HG03039 (cell line): ENCODE measurements around the gene ACTRT2.

ENCODE experiments used
- ATAC-seq: cut with Tn5 transposase; IDR thresholded peaks from one replicate; pipeline ENCODE4 v1.9.1; 2021; ENCODE audit warnings: mild to moderate bottlenecking, moderate library complexity; ENCODE audit not compliant: unreplicated experiment

ACTRT2 gene

GRCh38 chr1:3029991-3030662 lies 8.9 kb downstream of the ACTRT2 start:
- no peak for ATAC-seq

GRCh38 chr1:3030663-3031381 lies 9.6 kb downstream of the ACTRT2 start:
- ATAC-seq, result no peak

- no peak for ATAC-seq
These were observed 10.3 kb downstream of the ACTRT2 start for GRCh38 chr1:3031401-3032221.

GRCh38 chr1:3032371-3033039 lies 11.2 kb downstream of the ACTRT2 start:
- no peak for ATAC-seq

- no peak for ATAC-seq
These were observed 11.9 kb downstream of the ACTRT2 start for GRCh38 chr1:3033040-3033789.

GRCh38 chr1:3033790-3034090 lies 12.5 kb downstream of the ACTRT2 start:
- no peak for ATAC-seq

DNA sequence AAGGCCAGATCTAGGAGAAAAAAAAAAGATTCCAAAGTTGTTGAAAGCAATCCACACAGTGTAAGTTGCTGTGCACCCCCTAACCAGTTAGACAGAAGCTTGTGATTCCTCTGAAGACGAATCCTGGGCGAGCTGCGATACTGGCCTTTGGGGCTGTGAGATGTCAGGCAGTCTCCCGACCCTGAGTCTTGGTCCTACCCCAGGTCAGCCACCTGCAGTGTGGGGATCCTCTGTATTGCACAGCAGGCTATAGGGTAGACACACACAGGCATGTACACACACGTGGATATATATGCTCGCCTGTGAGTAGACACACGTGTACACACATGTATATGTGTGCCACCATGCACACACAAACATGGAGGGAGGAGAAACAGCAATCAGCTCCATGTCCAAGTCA lies 12.9 kb downstream of the ACTRT2 start:
- no peak for ATAC-seq

- no peak for ATAC-seq
These were observed 13.7 kb downstream of the ACTRT2 start for GRCh38 chr1:3034728-3035562.

GRCh38 chr1:3035563-3036446 lies 14.5 kb downstream of the ACTRT2 start:
- ATAC-seq, result no peak

DNA sequence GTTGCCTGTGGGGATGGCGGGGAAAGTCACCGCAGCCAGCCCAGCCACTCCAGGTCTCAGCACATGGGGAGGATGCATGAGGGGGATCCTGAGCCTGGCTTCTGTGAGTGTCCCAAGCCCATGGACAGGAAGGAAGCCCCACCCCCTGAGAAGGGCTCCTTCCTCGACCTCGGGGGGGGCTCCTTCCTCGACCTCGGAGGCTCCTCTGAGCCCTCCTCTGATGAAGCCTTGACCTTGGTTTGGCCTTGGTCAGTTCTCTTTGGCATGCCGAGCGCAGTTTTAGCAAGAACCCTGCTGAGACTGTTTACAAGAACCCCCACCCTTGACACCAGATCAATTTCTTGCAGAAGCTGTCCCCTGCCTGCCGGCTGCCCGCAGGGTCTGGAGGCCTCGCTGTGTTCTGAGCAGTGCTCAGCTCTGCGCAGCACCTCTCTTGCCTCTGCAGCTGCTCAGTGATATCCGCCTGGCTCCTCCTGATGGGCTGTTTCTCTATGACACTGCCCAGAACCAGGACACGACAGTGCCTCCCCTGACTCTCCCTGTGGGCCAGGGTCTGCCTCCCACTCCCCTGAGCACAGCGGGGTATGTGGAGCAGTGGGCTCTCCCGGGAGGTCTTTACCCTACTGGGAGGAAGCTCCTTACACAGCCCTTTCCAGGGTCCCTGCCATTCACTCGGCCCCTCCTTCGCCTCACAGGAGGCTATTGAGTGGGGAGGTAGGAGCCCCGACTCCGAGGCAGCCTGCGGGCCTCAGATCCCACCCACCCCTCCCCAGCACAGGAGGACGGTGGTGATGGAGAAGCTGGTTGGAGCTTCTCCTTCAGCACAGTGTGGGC lies 15.4 kb downstream of the ACTRT2 start:
- no peak for ATAC-seq

GRCh38 chr1:3037281-3038040 lies 16.2 kb downstream of the ACTRT2 start:
- no peak for ATAC-seq

DNA sequence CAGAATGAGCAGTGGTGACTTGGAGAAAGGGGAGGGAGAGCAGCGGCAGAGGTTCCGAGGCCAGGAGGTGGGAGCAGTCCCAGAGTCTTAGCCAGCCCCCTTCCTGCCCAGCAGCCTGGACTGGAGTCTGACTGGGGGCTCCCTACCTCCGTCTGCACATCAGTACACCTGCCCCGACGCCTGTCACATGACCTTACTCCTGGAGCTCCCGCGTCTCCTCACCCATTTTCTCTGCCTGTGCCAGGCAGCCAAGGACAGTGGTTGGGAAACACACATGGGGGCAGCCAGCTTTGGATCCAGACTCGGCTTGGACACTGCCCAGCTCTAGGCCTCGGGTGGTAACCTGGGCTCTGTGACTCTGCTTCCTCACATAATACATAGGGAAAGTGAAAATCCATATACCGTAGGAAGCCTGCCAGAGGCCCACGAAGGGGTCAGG lies 16.9 kb downstream of the ACTRT2 start:
- no peak for ATAC-seq

DNA sequence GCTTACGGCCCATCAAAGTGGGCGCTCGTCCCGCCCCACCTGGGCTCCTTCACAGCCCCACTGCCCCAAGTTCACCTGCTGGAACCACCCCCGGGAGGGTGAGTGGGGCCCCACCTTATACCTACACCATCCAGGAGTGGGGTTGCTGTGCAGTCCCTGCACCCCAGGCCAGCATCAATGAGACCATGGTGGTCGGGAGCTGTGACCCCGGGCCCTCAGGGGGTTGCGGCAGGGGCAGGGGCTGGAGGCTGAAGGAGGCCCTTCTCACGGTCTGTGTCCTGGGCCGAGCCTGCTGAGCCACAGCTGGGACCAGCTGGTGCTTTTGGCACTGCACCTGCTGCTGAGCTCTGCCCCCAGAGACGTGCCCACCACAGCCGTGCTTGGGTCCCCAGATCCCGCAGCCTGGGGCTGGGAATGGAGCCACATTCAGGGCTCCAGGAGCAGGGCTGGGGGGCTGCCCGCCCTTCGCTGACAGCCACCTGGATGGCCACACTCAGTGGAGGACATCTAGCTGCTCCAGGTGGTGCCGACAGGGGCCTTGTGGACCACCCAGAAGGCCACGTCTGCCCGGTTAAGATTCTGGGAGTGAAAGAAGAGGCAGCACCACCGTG lies 17.4 kb downstream of the ACTRT2 start:
- ATAC-seq, result no peak

DNA sequence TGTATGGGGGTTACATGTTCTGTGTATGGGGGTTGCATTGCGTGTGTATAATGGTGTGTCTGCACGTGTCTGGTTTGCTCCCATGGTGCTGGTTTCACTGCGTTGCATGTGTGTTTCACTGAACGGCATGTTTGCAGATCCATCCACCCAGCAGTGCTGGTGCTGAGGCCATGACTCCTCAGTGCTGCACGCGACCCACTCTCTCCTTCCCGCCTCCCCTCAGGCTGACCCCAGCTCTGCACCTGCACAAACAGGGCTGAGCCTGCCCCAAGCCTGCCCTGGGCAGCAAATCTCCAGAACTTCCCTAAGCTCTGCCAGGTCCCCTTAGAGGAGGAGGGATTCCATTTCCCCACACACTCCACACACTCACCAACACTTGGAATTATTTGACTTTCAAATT lies 18.7 kb downstream of the ACTRT2 start:
- ATAC-seq, result no peak

DNA sequence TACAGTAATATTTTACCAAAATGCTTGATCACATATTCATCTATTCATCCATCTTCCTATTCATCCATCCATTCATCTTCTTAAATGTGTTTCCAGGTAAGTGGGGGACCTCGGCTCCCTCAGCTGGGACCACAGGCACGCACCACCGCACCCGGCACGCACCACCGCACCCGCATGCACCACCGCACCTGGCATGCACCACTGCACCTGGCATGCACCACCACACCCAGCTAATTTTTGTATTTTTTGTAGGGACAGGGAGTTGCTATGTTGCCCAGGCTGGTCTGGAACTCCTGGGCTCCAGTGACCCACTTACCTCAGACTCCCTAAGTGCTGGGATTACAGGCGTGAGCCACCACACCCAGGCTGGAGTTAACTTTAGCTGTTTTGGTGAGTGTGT lies 21.2 kb downstream of the ACTRT2 start:
- ATAC-seq, result no peak

DNA sequence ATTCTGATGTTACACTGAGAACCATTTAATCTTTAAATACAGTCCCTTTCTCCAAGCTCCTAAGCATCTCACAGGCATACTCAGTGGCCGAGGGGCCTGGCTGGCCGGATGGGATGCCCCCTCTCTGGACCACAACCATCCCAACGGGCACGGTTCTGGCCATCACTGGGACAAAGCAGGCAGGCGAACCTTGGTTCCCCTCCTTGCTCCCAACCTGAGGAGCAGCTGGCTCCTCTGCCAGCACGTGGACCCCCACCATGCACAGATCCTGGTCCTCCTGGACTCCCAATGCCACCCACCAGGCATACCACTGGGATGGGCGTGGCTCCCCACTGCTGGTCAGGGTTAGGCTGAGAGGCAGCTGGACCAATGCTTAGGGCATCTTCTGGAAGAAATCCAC lies 27.9 kb downstream of the ACTRT2 start:
- no peak for ATAC-seq

- ATAC-seq, result no peak
These were observed 28.6 kb downstream of the ACTRT2 start for GRCh38 chr1:3049905-3050304.
